ENCODE results near the gene USP10.

USP10 gene

GRCh38 chr16:84780063-84780462 is 80.3 kb downstream of the USP10 start:
- peaks cover 26% of the 10 kb centered on the region for H3K36me3 ChIP-seq (ENCODE audit: insufficient read depth, low read length)
- H3K27me3 ChIP-seq (ENCODE audit: insufficient read depth, low read length) = no peaks in the 10 kb centered on the region
- peaks cover 3% of the 10 kb centered on the region for H3K4me1 ChIP-seq (ENCODE audit: control insufficient read depth, insufficient read depth, low read length, unreplicated experiment)
- no peak overlapping the region for H3K4me3 ChIP-seq (ENCODE audit: low read depth, low read length)
- no peaks in the 10 kb centered on the region for H3K79me2 ChIP-seq (ENCODE audit: control insufficient read depth, insufficient read depth, low read length, unreplicated experiment)
- H3K27ac ChIP-seq (ENCODE audit: low read depth, low read length) = no peak overlapping the region
- no peak overlapping the region for H2AFZ ChIP-seq (ENCODE audit: low read length, unreplicated experiment)

GRCh38 chr16:84780544-84781376 is 81.0 kb downstream of the USP10 start:
- Histone ChIP-seq H2AFZ (ENCODE audit: low read length, unreplicated experiment) (no peak overlapping the region), H3K4me3 (ENCODE audit: low read depth, low read length) (no peak overlapping the region), H3K79me2 (ENCODE audit: control insufficient read depth, insufficient read depth, low read length, unreplicated experiment) (no peaks in the 10 kb centered on the region), H3K27me3 (ENCODE audit: insufficient read depth, low read length) (no peaks in the 10 kb centered on the region), H3K36me3 (ENCODE audit: insufficient read depth, low read length) (peaks cover 21% of the 10 kb centered on the region), H3K27ac (ENCODE audit: low read depth, low read length) (no peak overlapping the region), H3K4me1 (ENCODE audit: control insufficient read depth, insufficient read depth, low read length, unreplicated experiment) (peaks cover under 1% of the 10 kb centered on the region)

GRCh38 chr16:84782846-84783245 is 83.0 kb downstream of the USP10 start:
- Histone ChIP-seq H3K36me3 (ENCODE audit: insufficient read depth, low read length) (peaks cover 17% of the 10 kb centered on the region), H3K79me2 (ENCODE audit: control insufficient read depth, insufficient read depth, low read length, unreplicated experiment) (no peaks in the 10 kb centered on the region), H2AFZ (ENCODE audit: low read length, unreplicated experiment) (no peak overlapping the region), H3K27me3 (ENCODE audit: insufficient read depth, low read length) (no peaks in the 10 kb centered on the region), H3K4me3 (ENCODE audit: low read depth, low read length) (no peak overlapping the region), H3K27ac (ENCODE audit: low read depth, low read length) (no peak overlapping the region), H3K4me1 (ENCODE audit: control insufficient read depth, insufficient read depth, low read length, unreplicated experiment) (peaks cover 4% of the 10 kb centered on the region)

- Histone ChIP-seq H3K27ac (ENCODE audit: low read depth, low read length) (no peak overlapping the region), H3K4me1 (ENCODE audit: control insufficient read depth, insufficient read depth, low read length, unreplicated experiment) (peaks cover 4% of the 10 kb centered on the region), H3K27me3 (ENCODE audit: insufficient read depth, low read length) (no peaks in the 10 kb centered on the region), H3K36me3 (ENCODE audit: insufficient read depth, low read length) (no peaks in the 10 kb centered on the region), H2AFZ (ENCODE audit: low read length, unreplicated experiment) (no peak overlapping the region), H3K79me2 (ENCODE audit: control insufficient read depth, insufficient read depth, low read length, unreplicated experiment) (no peaks in the 10 kb centered on the region), H3K4me3 (ENCODE audit: low read depth, low read length) (no peak overlapping the region)
These were observed 86.2 kb downstream of the USP10 start for GRCh38 chr16:84785843-84786581.

- no peaks in the 10 kb centered on the region for H3K36me3 ChIP-seq (ENCODE audit: insufficient read depth, low read length)
- no peak overlapping the region for H2AFZ ChIP-seq (ENCODE audit: low read length, unreplicated experiment)
- no peak overlapping the region for H3K4me3 ChIP-seq (ENCODE audit: low read depth, low read length)
- H3K79me2 ChIP-seq (ENCODE audit: control insufficient read depth, insufficient read depth, low read length, unreplicated experiment) = no peaks in the 10 kb centered on the region
- H3K4me1 ChIP-seq (ENCODE audit: control insufficient read depth, insufficient read depth, low read length, unreplicated experiment) = peaks cover 4% of the 10 kb centered on the region
- no peaks in the 10 kb centered on the region for H3K27me3 ChIP-seq (ENCODE audit: insufficient read depth, low read length)
- H3K27ac ChIP-seq (ENCODE audit: low read depth, low read length) = no peak overlapping the region
These were observed 86.9 kb downstream of the USP10 start for GRCh38 chr16:84786605-84787262.

- Histone ChIP-seq H3K27me3 (ENCODE audit: insufficient read depth, low read length) (no peaks in the 10 kb centered on the region), H3K36me3 (ENCODE audit: insufficient read depth, low read length) (no peaks in the 10 kb centered on the region), H3K79me2 (ENCODE audit: control insufficient read depth, insufficient read depth, low read length, unreplicated experiment) (no peaks in the 10 kb centered on the region), H3K4me3 (ENCODE audit: low read depth, low read length) (no peak overlapping the region), H2AFZ (ENCODE audit: low read length, unreplicated experiment) (no peak overlapping the region), H3K27ac (ENCODE audit: low read depth, low read length) (no peak overlapping the region), H3K4me1 (ENCODE audit: control insufficient read depth, insufficient read depth, low read length, unreplicated experiment) (peaks cover 4% of the 10 kb centered on the region)
These were observed 87.4 kb downstream of the USP10 start for GRCh38 chr16:84787263-84787622.

- no peak overlapping the region for H3K27ac ChIP-seq (ENCODE audit: low read depth, low read length)
- H2AFZ ChIP-seq (ENCODE audit: low read length, unreplicated experiment) = no peak overlapping the region
- peaks cover 4% of the 10 kb centered on the region for H3K4me1 ChIP-seq (ENCODE audit: control insufficient read depth, insufficient read depth, low read length, unreplicated experiment)
- H3K36me3 ChIP-seq (ENCODE audit: insufficient read depth, low read length) = no peaks in the 10 kb centered on the region
- no peaks in the 10 kb centered on the region for H3K79me2 ChIP-seq (ENCODE audit: control insufficient read depth, insufficient read depth, low read length, unreplicated experiment)
- no peaks in the 10 kb centered on the region for H3K27me3 ChIP-seq (ENCODE audit: insufficient read depth, low read length)
- H3K4me3 ChIP-seq (ENCODE audit: low read depth, low read length) = no peak overlapping the region
These were observed 89.2 kb downstream of the USP10 start for GRCh38 chr16:84788920-84789391.

- H2AFZ ChIP-seq (ENCODE audit: low read length, unreplicated experiment) = no peak overlapping the region
- no peaks in the 10 kb centered on the region for H3K36me3 ChIP-seq (ENCODE audit: insufficient read depth, low read length)
- no peak overlapping the region for H3K27ac ChIP-seq (ENCODE audit: low read depth, low read length)
- H3K79me2 ChIP-seq (ENCODE audit: control insufficient read depth, insufficient read depth, low read length, unreplicated experiment) = no peaks in the 10 kb centered on the region
- peaks cover 4% of the 10 kb centered on the region for H3K4me1 ChIP-seq (ENCODE audit: control insufficient read depth, insufficient read depth, low read length, unreplicated experiment)
- no peak overlapping the region for H3K4me3 ChIP-seq (ENCODE audit: low read depth, low read length)
- no peaks in the 10 kb centered on the region for H3K27me3 ChIP-seq (ENCODE audit: insufficient read depth, low read length)
These were observed 89.6 kb downstream of the USP10 start for GRCh38 chr16:84789431-84789830.

GRCh38 chr16:84790301-84790700 is 90.5 kb downstream of the USP10 start:
- Histone ChIP-seq H3K27me3 (ENCODE audit: insufficient read depth, low read length) (no peaks in the 10 kb centered on the region), H3K79me2 (ENCODE audit: control insufficient read depth, insufficient read depth, low read length, unreplicated experiment) (no peaks in the 10 kb centered on the region), H2AFZ (ENCODE audit: low read length, unreplicated experiment) (no peak overlapping the region), H3K4me3 (ENCODE audit: low read depth, low read length) (no peak overlapping the region), H3K36me3 (ENCODE audit: insufficient read depth, low read length) (no peaks in the 10 kb centered on the region), H3K4me1 (ENCODE audit: control insufficient read depth, insufficient read depth, low read length, unreplicated experiment) (peaks cover 7% of the 10 kb centered on the region), H3K27ac (ENCODE audit: low read depth, low read length) (no peak overlapping the region)

GRCh38 chr16:84791088-84791487 is 91.3 kb downstream of the USP10 start:
- H3K79me2 ChIP-seq (ENCODE audit: control insufficient read depth, insufficient read depth, low read length, unreplicated experiment) = no peaks in the 10 kb centered on the region
- H3K36me3 ChIP-seq (ENCODE audit: insufficient read depth, low read length) = no peaks in the 10 kb centered on the region
- no peak overlapping the region for H2AFZ ChIP-seq (ENCODE audit: low read length, unreplicated experiment)
- H3K27me3 ChIP-seq (ENCODE audit: insufficient read depth, low read length) = no peaks in the 10 kb centered on the region
- peaks cover 4% of the 10 kb centered on the region for H3K4me1 ChIP-seq (ENCODE audit: control insufficient read depth, insufficient read depth, low read length, unreplicated experiment)
- H3K4me3 ChIP-seq (ENCODE audit: low read depth, low read length) = no peak overlapping the region
- no peak overlapping the region for H3K27ac ChIP-seq (ENCODE audit: low read depth, low read length)
